Stimulated activated CD8-positive, alpha-beta memory T cell treated with anti-CD3 and anti-CD28 coated beads, Interleukin-4, amount 100 ng/mL, for 48 hours (primary cell): ENCODE data around the gene VPS35L.

Source experiments
- DNase-seq: peaks from one replicate; pipeline ENCODE4 v3.0.0-alpha.2; 2020

Gene VPS35L

DNA sequence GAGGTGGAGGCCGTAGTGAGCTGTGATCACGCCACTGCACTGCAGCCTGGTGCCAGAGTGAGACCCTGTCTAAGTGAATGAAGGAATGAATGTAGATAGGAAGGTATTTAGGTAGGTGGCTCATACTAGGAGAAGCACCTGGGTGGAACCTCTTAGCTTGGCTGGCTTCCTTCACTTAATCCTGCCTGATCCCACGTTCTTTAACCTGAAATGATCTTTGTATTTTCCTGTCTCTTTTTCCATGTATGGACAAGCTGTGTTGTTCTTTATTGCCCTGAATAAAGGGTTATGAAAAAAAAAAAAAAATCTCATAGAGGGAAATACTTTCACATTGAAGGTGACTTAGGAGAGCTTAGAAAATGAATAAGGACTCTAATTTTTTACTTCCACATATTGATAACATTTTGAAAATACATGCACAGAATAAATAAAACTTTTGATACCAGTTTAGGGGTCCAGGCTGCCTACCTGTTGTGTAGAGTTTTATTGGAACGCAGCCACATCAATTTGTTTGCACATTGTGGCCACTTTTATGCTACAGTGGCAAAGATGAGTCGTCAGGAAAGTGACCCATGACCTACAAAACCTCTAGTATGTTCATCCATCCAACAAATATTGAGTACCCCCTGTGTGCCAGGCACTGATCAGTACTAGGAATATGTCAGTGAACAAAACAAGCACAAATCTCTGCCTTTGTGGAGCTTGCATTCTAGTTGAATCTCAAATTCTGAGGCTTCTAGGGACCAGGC is 44.6 kb downstream of the VPS35L start:
- no peak for DNase-seq

DNA sequence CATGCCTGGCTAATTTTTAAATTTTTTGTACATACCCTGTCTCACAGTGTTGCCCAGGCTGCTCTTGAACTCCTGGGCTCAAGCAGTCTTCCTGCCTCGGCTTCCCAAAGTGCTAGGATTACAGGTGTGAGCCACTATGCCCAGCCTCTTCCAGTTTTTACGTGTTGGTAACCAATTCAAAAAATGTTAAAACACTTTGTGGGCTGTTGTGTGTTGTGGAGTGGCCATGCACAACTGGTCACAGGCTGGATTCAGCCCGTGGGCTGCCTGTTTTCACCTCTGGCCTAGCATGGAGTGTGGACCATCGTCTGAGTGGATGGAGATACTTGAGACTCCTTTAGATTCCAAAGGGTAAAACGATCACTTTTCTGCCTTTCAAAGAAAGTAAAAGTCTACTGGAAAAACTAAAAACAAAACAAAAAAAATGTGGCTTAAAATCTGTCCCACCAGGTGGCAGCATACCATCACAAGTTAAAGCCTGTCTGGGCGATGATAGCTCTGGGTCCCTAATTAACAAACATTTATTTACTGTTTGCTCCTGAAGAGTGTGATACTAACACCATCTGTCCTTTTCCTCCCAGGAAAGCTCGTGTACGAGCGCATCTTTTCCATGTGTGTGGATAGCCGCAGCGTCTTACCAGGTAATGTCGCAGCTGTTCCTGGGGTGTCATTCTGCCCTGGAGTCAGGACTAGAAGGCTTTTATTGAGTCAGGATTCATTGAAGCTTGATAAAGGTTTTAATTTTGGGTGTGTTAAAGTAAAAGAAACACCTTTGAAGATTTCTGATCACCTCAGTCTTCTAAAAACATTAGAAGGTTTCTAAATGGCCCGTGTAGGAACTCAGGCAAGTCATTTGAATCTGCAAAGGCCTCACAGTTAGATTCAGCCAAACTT is 45.8 kb downstream of the VPS35L start:
- DNase-seq: peak; percentile 26

DNA sequence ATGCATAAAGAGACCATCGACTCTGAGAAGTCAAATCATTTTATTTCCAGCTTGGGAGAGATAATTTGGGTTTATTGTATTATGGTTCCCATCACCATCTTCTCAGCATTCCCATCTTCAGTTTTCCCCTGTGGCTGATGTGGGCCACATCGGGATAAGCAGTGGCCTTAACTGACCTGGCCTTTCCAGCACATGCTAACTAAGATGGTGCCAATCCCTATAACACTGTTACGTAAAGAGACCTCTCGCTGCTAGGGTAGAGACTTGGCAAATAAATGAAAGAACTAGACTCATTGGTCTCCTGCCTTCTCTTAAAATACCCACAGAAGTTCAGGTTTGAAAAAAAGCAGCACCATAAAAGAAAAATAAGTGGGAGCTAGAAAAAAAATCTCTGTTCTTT is 49.4 kb downstream of the VPS35L start:
- DNase-seq: no peak

DNA sequence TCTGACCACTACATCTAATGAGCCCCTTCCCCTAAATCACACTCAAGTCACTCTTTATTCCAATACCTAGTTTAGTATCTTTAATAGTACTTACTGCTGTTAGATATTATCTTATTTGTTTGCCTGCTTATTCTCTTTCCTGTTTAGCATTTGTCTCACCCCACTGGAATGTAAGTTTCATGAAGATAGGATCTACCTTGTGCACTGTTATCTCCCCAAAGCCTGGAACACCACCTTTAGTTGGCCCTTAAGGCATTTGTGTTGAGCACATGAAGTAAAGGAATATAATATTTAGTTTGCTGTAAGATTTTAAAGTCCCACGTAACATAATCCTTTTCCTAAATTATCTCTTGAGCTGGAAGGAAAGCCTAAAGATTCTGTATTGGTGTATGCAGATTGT is 50.2 kb downstream of the VPS35L start:
- DNase-seq: no peak

DNA sequence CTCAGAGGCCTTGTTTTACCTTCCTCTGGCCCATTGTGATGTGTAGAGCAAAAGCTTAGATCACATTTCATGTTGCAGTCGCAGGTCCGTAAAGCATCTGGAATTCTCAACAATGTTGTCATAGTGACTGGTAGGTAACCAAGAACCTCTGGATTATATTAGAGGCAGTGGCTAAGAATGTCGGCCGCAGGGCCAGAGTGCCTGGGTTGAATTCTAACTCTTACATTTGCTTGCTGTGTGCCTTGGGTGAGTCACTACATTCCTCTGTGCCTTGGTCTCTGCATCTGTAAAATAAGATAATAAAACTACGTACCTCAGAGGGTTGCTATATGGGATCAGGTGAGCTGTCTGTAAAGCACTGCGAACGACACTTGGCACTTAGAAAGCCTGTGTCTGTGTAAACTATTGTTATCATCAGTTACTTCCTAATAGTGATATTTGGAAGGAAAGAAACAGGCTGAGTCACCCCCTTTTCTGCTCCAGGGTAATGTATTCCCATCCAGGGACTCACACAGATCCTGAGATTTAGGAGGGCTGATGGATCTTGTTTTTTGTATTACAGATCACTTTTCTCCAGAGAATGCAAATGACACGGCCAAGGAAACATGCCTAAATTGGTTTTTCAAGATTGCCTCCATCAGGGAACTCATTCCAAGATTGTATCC is 52.2 kb downstream of the VPS35L start:
- DNase-seq: no peak

DNA sequence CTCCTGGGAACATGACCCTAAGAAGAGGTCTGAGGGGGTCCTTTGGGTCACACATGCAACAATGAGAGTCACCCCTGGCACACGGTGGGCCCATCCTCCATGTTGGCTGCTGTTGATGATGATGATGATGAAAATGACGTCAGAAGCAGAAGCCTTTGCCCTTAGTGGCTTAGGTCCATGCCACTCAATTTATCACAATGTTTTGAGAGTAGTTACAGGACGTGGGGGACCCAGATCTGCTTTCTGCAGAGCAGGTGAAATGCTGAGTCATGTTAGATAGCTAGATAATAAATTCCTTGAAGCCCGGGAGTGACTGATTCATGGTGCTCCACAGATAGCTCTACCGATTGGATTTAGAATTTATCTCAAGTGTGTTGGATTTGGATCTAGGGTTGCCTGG is 53.9 kb downstream of the VPS35L start:
- no peak for DNase-seq

DNA sequence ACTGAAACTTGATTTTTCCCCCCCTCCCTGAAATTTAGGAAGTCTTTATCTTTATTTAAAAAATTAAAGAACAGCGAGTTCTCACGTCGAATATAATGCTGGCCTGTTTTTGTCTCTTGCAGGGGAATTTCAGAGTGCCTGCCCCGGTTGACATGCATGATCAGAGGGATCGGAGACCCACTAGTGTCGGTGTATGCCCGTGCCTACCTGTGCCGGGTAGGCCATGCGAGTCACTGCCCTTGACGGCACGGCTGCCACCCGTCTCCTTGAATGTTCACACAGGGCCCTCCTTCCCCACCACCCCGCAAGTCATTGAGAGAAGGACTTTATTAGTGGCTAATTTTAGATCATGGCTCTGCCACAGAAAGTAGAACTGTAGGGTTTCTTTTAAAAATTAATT is 54.7 kb downstream of the VPS35L start:
- DNase-seq: no peak

DNA sequence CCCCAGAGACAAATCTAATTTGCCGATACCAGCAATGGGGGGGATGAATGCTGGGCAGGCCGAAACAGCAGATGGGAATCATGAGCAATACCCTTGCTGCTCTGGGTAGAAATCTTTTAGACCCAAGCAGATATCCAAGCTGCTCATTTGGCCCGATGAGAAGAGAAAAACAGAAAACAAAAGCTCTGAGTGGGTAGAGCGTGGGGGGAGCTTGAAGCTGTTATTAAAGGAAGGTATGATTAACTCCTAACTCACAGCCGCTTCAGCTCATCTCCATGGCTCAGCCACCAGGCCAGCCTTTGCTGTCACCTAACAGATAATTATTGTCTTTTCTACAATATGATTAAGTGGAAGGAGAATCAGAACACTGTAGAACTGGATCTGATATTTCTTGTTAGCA is 58.3 kb downstream of the VPS35L start:
- DNase-seq: no peak

DNA sequence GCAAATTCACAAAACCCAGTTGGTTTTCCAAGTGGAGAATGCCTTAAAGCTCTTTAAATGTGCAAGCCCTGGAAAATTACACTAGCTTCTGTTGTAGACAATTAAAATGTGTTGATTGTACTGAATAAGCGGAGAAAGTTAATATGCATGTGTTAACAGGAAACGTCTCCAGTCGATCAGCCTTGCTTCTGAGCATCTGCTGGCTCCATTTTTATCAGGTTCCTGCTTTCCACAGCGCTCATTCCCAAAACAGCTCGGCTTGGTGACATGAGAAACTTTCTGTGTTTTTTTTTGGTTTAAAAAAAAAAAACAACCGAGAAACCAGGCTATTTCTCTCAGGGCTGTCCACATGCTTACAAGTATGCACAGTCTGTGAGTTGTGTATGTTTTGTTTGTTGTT is 60.7 kb downstream of the VPS35L start:
- DNase-seq: no peak

DNA sequence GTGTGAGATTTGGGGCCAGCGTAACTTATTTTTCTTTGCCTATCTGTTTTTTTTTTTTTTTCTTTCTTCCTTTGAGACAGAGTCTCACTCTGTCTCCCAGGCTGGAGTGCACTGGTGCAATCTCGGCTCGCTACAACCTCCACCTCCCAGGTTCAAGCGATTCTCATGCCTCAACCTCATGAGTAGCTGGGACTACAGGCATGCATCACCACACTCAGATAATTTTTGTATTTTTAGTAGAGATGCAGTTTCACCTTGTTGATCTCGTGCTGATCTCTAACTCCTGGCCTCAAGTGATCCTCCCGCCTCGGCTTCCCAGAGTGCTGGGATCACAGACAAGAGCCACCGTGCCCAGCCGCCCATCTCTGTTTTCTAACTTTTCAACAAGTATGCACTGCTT is 63.4 kb downstream of the VPS35L start:
- DNase-seq: no peak

DNA sequence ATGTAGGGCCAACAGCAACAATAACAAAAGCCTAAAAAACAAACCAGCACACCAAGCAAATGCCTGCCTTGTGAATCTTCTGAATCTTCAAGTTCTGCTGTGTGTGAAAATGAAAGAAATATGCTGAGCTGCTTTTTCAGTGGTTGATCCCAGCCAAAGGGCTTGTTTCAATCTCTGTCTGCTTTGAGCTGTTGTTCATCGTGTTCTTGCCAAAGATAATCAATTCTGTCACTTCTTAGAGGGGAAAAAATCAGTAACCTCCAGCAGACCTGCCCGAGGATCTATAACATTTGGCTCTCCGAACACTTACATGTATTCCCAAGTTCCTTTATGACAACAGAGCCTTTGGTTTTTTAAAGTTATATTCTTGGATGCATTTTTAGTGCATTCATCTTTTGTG is 65.9 kb downstream of the VPS35L start:
- DNase-seq: no peak

DNA sequence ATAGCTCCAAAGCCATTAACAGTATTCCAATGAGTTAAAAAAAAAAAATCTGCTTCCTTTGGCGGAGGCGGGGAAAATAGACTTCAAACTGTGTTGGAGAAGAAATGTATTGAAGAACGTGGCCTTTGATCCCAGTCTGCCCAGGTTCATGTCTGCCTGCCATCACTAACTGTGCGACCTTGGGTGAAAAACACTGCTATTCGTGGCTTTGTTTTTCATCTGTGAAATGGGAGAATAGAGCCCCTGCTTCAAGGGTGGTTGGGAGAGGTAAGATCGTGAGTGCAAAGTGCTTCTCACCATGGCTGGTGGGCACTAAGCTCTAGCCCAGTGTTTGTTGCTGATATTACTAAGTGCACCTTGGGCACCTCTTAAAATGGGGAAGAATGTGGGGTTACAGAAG is 69.5 kb downstream of the VPS35L start:
- DNase-seq: no peak

DNA sequence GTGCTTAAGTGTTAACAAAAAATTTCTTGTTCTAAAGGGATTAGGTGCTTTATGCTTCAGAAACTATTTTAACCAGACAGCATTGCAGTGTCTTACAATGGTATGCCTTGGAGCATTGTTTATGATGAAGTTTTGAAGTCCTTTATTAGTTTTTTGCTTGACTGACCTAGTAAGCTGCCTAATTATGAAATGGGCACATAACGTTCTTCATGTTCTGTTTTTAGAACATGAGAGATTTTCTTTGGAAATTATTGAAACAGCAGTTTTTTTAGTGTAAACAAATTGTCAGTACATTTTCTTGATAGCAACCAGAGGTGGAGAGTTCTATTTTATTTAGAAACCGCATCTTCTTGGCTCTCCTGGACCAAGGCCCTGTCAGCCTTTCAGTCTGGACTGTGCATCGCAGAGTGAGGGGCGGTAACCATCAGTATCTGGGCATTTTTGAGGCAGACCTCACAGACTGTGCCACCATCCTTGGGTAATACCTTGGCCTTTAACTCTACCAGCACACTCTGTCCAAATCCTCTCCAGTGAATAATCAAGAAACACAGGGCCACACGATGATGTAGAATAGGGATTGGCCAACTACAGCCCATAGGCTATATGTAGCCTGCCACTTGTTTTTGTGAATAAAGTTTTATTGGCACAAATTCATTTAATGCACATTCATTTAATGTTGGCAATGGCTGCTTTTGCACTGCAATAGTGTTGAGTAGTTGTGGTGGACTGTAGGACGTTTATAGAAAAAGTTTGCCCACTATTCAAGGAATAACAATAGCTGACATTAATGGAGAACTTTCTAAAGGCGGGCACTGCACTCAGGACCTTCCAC is 81.1 kb downstream of the VPS35L start:
- no peak for DNase-seq

DNA sequence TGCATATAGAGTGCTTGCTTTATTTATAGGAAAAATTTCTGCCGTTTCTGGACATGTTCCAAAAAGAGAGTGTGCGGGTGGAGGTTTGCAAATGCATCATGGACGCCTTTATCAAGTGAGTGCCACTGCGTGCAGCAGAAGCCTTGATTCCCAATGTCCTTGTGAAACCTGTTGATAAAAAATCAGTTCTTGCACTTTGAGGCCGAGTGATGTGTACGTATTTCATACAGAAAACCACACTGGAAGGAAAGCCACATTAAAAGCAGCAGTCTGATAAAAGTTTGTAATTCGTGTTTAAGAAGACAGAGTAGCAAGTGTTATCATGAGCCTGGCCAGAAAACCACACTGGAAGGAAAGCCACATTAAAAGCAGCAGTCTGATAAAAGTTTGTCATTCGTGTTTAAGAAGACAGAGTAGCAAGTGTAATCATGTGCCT is 84.5 kb downstream of the VPS35L start:
- no peak for DNase-seq

DNA sequence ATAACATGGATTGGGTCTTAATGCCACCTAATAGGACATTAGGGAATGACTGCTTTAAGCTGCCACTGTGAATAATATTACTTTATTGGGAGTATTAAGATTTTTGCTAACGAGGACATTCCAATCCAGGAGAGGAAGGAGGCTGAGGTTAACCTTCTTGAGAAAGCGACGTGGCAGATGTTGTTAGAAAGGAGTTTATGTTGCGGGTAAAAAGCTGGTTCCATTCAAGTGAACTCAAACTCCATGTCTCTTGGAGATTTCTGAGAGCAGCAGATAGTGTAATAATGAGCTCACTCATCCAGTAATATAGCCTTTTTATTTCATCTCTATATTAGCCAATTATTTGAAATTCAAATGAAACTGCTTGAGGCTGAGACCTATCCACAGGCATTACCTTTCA is 87.0 kb downstream of the VPS35L start:
- no peak for DNase-seq

DNA sequence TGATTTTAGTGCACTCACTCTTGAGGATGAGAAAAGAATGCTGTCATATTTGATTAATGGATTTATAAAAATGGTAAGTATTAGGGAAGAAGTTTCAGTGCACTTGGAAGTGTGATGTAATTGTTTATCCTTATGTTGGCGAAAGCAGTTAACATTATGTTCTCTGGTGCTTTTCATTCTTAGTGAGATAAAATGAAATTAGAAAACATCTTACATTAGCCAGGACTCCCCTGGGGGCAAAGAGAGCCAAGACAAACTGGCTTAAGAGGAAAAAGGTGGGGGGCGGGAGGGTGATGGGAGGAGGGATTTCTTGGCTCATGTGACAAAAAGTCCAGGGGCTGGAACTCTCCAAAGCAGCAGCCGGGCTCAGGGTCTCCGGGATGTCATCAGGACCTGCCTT is 89.4 kb downstream of the VPS35L start:
- no peak for DNase-seq

DNA sequence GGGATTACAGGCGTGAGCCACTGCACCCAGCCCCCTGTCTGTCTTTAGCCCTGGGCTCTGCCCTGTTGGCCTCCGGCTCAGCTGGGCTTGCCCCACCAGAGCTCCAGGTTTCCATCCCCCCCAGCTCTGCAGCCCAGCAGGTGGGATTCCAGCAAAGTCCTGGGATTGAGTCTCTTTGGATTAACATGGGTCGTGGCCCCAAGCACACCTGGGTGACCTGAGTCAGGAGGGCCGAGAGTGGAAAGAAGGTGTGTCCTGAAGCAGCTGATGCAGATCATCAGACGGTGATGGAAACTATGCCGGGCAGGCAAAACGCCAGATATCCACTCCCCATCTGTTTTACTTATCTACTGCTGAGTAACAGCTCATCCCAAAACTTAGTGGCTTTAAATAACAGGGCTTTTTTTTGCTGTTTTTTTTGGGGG is 90.1 kb downstream of the VPS35L start:
- DNase-seq: no peak

DNA sequence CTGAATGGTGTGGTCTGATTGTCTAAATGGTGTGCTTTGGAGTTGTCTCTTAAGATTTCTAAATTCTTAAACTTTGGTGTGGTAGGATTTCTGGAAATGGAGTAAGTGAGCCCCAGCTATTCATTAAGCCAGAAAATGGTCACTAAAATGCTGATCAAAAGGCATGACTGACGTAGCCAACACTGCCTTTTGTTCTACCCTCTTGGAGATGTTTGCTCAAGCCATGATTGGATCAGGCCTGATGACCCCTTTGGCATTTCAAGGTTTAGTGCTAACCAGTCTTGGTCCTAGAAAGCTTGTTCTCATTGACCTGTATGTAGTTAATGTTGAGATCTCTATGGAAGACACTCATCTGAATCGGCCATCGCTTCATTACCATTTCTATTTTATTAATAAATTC is 94.5 kb downstream of the VPS35L start:
- no peak for DNase-seq

DNA sequence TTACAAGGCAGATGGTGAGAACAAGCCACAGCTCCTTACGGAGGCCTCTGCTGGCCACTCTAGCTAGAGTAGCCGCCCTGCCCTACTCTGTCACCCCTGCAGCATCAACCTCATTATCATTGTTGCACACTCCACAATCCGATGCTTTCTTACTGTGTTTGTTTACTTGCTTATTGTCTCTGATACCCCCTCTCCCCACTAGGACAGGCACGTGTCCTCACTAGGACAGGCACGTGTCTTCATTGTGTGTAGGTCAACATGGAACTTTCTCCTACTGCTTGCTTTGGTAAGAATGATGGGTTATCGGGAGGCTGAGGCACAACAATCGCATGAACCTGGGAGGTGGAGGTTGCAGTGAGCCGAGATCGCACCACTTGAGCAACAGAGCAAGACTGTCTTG is 98.6 kb downstream of the VPS35L start:
- no peak for DNase-seq

DNA sequence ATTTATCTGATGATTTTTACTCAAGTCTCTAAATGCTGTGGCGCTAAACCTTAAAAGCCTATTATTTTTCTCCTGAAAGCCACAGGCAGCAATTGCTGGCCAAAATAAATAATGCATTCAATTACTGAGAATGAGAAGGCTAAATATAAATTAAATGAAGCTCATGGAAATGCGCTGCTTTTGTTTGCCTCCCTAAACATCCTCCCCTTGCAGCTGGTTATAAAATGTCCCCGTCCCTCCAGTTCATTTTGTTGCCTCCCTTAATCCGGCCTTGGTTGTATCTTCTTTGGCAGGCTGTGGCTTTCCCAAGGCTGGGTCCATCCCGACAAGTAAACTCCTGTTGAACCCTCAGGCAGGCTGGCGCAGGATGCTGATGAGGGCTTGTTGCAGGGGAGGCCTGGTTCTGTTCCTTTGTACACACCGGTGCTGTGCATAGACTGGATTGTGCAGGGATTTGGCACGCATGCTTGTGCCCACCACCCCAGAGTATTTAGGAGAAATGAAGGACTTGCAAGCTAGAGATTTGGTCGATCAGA is 99.8 kb downstream of the VPS35L start:
- DNase-seq: no peak

DNA sequence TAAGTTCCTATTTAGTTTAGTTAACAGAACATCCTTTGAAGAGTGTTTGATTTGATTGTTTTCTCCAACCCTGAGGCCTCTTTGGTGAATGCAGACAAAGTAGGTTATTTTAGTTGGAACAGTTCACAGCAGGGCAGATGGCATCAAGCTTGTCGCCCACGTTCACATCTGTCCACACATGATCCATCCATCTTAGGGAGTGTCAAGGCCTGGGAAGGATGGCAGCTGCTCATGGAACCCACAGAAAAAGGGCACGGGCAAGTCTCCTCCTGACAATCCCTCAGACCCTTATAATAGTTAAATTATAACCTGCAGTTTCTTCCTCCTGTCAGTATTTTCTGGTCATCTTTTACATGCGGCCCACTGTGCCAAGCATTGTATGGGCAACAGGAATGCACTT is 102.3 kb downstream of the VPS35L start:
- no peak for DNase-seq

DNA sequence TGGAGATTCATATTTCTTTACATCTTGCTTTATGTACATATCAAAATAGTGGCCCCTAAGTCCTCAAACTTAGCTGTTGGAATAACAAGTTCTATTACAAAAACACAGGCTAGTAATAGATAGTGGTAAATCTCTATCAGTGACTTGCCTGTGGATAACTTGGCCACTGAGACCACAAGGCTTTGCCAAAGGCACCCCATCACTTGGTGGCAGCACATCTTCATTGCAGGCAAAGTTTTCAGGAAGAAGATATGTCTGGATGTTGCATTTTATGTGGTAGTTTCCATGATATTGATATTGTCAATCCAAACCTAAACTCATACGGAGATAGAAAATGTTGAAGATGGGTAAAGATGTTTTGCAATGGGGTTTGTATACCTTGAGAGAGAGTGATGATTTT is 104.1 kb downstream of the VPS35L start:
- no peak for DNase-seq

DNA sequence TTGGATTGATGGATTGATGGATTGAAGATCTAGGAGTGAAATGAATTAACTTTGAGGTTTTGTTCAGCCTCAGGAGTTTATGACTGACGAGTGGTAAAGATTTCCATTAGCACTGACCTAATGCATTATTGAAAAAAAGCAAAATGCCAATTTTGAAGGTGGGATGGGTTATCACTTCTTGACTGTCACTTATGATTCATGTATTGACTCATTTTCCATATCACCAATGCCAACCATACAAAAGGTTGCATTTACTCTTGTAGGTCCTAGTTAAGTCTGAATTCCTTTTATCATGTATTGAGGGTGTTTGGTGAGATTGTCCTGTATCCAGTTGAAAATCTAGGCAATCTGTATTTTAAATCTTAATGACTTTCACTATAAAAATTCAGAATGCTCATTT is 104.9 kb downstream of the VPS35L start:
- no peak for DNase-seq
